SH-SY5Y (cell line): Measurements from ENCODE around the gene TRAIP.

Experiments
- GATA2 ChIP-seq: IDR thresholded peaks from 2 replicates; pipeline ENCODE4 v1.6.1; 2011; ENCODE audit warnings: mild to moderate bottlenecking, low read depth, low read length
- GATA3 ChIP-seq: IDR thresholded peaks from 2 replicates; pipeline ENCODE4 v1.6.1; 2011; ENCODE audit warnings: low read depth, mild to moderate bottlenecking, low read length, moderate library complexity

TRAIP gene

DNA sequence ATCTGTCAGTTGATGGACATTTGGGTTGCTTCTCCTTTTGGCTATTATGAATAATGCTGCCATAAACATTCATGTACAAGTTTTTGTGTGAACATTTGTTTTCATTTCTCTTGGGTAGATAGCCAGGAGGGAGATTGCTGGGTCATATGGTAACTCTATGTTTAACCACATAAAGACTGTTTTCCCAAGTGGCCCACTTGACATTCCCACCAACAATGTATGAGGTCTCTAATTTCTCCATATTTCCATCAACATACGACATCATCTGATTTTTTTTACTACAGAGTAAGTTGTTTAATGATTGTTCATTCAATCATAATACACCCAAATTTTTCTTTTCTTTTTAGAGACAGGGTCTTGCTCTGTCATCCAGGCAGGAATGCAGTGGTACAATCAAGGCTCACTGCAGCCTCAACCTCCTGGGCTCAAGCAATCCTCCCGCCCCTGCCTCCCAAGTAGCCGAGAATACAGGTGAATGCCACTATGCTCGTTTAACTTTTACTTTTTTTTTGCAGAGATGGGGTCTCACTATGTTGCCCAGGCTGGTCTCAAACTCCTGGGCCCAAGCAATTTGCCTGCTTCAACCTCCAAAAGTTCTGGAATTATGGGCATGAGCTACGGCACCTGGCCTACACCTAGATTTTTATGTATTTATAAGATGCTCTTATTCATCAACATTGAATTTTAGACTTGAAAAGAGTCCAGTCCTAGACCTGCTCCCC, 76.8 kb downstream of the TRAIP start:
- TF ChIP-seq GATA3: no peak
- TF ChIP-seq GATA2: no peak
